ENCODE data around the gene LRFN4.

DNA sequence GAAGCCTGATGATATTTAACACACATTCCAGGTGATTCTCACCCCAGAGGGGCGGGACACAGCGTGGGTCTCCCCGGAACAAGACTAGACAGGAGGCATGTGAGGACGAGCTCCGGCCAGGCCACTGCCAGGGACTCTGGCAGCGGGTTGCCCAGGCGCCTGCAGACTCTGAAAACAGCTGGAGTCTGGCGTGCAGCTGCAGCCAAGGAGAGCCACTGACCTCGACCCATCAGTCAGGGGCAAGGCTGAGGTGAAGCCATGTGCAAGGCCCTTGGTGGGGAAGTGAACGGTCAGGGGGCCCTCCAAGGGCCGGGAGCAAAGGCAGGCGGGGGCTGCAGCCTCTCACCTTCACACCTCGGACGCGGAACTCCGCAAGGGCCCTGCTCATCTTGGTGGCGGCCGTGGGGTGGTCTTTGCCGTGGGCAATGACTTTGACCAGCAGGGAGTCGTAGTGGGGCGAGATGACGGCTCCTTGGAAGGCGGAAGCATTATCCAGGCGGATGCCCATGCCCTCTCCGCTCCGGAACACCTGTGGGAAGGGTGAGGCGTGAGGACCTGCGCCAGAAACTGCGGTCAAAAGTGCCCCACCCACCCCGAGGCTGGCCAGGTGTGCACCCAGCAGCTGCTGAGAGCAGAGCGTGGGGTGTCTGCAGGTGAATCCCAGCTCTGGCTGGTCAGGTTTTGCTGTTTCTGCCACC is 6.7 kb downstream of the LRFN4 start:
- no peak for TF ChIP-seq EGR1 (IDR thresholded peaks at IDR 0.05; ENCODE audit: borderline replicate concordance in 1 of 2, low read depth in 2 of 2, low read length in 2 of 2)
- TF ChIP-seq JUND (IDR thresholded peaks at IDR 0.05; ENCODE audit: low read depth, low read length), result no peak
- TF ChIP-seq POLR2AphosphoS2 (IDR thresholded peaks at IDR 0.05; ENCODE audit: low read depth, low read length), result no peak
- TF ChIP-seq, protein P1, sequence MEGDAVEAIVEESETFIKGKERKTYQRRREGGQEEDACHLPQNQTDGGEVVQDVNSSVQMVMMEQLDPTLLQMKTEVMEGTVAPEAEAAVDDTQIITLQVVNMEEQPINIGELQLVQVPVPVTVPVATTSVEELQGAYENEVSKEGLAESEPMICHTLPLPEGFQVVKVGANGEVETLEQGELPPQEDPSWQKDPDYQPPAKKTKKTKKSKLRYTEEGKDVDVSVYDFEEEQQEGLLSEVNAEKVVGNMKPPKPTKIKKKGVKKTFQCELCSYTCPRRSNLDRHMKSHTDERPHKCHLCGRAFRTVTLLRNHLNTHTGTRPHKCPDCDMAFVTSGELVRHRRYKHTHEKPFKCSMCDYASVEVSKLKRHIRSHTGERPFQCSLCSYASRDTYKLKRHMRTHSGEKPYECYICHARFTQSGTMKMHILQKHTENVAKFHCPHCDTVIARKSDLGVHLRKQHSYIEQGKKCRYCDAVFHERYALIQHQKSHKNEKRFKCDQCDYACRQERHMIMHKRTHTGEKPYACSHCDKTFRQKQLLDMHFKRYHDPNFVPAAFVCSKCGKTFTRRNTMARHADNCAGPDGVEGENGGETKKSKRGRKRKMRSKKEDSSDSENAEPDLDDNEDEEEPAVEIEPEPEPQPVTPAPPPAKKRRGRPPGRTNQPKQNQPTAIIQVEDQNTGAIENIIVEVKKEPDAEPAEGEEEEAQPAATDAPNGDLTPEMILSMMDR (IDR thresholded peaks at IDR 0.05 in 2 of 3, conservative IDR thresholded peaks at IDR 0.05 in 1 of 3; ENCODE audit: control insufficient read depth in 2 of 3, extremely low read depth in 1 of 3, insufficient read depth in 1 of 3, low read depth in 3 of 3, low read length in 3 of 3), result no peak
- no peak for TF ChIP-seq RAD21 (IDR thresholded peaks at IDR 0.05; ENCODE audit: insufficient read depth, low read depth, low read length)
- TF ChIP-seq POLR2A (IDR thresholded peaks at IDR 0.05; ENCODE audit: low read depth, low read length), result no peak
- TF ChIP-seq, protein P2, sequence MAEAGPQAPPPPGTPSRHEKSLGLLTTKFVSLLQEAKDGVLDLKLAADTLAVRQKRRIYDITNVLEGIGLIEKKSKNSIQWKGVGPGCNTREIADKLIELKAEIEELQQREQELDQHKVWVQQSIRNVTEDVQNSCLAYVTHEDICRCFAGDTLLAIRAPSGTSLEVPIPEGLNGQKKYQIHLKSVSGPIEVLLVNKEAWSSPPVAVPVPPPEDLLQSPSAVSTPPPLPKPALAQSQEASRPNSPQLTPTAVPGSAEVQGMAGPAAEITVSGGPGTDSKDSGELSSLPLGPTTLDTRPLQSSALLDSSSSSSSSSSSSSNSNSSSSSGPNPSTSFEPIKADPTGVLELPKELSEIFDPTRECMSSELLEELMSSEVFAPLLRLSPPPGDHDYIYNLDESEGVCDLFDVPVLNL (IDR thresholded peaks at IDR 0.05; ENCODE audit: low read depth, low read length), result no peak
- TF ChIP-seq CHD1 (IDR thresholded peaks at IDR 0.05; ENCODE audit: low read depth, low read length), result no peak
- no peak for TF ChIP-seq ZZZ3 (IDR thresholded peaks at IDR 0.05; ENCODE audit: control insufficient read depth, insufficient read length, low read depth)
- no peak for TF ChIP-seq CREM (IDR thresholded peaks at IDR 0.05; ENCODE audit: low read depth)
- no peak for TF ChIP-seq SP1 (IDR thresholded peaks at IDR 0.05; ENCODE audit: low read depth, low read length)
- TF ChIP-seq EZH2 (IDR thresholded peaks at IDR 0.05; ENCODE audit: borderline replicate concordance, control insufficient read depth, low read depth, low read length), result no peak
- no peak for TF ChIP-seq RAD51 (IDR thresholded peaks at IDR 0.05)
